8988T (cell line): ENCODE data around the gene KCNJ18.
"Not testable (repeated sequence)": the region's sequence is repeated elsewhere in the genome, so short reads cannot be mapped to it uniquely, and the experiment has no call there.

Experiments
- DNase-seq: peaks from one replicate; pipeline ENCODE4 v3.0.0; 2011

KCNJ18 gene

DNA sequence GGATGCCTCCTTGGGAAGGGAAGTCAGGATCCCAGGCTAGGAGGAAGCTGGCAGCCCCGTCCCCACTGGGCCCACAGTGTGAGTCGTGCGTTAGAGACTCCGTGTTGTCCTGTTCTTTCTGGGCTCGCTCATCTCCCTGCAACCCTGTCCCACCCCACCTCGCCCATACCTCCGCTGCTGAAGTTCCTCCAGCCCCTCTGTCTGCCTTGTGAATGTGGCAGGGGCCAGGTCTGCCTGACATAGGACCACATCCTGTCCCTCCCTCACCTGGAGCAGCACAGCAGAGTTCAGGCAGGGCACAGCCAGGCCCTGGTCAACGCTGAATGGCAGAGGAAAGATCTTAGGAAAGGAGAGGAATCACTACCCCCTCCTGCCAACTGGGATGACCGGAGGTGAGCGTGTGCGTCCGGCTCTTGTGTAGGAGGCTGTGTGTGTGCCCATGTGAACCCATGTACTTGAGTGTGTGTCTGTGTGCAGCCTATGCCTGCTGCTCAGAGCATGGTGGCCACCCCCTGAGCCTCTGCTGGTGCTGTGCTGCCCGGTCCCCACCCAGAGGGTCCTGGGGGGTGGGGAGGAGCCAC lies 12.8 kb downstream of the KCNJ18 start:
- DNase-seq = no peak

DNA sequence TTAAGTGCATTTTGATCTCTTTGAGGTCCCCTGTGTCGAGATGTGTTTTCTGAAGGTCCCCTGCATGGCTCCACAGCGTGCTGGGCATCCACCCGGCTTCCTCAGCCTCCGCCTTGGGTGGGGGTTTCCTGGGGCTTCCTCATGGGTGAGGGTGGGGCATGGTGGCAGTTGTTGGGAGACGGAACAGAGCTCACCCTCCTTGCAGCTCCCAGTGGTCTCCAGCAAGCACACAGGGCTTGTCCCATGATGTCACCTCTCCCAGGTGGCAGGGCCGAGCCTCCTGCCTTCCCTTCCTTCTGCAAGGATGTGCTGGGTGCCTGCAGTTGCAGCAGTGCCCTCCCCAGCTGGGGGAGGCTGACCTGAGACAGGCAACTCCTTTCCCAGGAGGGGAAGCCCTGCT lies 13.4 kb downstream of the KCNJ18 start:
- not testable (repeated sequence) for DNase-seq

DNA sequence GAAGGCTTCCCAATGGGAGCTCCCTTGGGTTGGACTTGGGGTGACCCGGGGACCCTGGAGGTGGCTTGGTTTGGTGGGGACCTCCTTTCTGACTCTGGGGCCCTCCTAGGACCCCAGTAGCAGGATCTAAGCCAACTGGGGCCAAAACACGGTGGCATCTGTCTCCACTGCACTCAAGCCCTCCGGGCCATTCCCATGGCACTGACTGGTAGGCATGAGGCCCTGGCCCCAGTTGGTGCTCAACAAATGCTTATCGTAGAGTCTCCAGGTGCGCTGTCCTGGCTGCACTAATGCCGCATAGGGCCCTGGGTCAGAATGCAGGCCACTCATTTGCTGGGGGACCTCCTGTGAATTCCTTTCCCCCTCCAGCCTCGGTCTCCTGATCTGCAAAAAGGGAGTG lies 14.2 kb downstream of the KCNJ18 start:
- DNase-seq = not testable (repeated sequence)

DNA sequence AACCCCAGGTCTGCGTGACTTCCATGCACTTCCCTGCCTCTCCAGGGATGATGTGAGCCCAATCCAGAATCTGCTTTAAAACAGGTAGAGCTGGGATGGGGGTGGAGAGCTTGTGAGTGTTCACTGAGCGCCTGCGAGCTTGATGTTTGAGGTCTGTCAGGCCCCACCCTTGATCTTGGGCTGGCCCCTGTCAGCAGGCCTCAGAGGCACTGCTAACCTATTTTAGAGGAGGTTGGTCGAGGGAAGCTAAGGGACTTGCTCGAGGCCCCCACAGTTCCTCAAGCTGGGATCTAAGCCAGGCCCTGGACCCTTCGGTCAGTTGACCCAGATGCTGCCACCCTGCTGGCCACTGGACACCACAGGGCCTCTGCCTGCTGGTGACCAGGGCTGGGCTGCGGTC lies 14.8 kb downstream of the KCNJ18 start:
- DNase-seq = not testable (repeated sequence)

DNA sequence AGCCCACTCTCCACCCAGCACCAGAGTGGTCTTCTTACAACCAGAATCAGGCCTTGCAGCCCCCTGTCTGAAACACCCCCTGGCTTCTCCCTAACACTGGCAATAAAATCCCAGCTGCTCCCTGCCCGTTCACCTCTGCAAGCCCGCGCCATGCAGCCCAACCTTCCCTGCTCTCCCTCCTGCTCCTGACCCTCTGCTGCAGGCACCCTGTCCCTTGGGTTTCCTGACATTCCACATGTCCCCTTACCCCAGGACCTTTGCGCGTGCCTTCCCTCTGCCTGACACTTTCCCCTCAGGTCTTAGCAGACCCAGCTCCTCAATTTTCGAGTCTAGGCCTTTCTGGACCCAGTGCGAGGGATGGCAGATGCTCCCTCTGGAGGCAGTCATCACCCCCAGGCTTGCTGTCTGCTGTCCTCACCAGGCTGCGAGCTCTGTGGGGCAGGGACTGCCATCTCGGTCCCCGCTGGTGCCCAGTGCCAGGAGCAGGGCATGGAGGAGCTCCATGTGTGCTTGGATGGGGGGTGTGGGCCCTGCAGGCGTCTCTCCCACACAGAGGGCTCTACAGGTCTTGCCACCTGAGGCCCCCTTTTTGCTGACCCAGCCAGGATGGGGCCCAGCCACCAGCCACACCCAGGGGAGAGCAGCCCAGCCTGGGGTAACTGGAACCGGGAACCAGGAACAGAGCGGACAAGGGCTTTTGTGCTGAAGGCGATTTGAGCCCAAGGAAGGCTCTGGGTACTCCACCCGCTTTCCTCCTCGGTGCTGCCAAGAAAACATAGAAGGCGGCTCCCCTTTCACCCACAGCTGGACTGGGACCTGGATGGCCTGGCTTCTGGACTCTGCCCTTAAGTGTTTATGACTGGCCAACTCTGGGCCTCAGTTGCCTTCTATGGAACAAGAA lies 15.6 kb downstream of the KCNJ18 start:
- not testable (repeated sequence) for DNase-seq

DNA sequence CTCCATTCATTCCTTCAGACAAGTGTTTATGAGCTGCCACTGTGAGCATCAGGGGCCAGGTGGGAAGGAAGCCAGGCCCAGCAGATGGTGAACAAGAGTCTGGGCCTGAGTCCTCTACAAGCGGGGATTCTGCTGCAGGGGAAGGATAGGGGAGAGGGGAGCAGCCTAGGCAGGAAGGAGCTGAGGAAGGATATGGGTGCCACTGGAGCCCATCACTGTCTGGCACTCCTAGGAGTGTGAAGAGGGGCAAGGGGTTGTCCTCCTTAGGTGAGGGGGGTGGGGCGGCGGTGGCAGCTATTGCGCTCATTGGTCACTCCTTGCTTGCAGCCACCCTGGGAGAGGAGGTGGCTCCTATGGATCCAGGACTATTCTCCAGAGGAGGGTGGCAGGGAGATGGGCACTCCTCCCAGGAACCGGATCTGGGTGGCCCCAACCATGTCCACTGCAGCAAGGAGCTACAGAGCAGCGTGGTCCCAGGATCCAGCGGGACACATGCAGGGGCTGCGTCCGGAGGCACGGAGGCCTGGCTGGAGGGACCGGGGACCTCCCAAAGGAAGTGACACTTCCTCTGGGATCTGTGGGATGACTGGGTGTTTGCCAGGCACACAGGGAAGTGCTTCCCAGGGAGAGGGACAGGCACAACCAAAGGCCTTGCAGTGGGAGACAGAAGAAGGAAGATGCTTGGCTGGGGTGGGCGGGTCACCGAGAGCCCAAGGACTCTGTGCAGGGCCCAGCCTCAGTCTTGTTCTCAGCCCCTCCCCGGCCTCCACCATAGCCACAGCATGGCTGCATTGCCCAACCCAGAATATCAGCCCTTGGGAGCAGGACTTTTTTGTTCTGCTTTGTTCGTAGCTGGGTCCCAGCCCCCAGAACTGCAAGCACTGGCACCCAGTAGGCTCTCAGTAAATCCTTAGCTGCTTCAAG lies 16.6 kb downstream of the KCNJ18 start:
- DNase-seq = not testable (repeated sequence)

DNA sequence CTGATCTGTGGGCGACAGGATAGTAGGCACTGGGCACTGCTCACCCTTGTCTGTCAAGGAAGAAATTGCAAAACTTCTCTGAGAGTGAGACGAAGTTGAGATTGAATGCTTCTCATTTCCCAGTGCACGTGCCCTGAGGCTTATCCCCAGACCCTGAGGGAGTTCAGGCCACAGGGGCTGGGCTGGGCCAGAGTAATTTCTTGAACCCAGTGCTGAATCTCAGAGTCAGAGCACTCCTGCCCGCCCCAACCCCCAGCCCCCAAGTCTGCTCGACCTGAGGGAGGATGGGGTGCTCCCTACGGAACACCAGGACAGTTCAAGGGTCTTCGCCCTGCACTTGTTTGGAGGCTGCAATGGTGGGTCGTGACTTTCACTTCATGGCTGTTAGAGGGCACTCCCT lies 17.7 kb downstream of the KCNJ18 start:
- DNase-seq = not testable (repeated sequence)

DNA sequence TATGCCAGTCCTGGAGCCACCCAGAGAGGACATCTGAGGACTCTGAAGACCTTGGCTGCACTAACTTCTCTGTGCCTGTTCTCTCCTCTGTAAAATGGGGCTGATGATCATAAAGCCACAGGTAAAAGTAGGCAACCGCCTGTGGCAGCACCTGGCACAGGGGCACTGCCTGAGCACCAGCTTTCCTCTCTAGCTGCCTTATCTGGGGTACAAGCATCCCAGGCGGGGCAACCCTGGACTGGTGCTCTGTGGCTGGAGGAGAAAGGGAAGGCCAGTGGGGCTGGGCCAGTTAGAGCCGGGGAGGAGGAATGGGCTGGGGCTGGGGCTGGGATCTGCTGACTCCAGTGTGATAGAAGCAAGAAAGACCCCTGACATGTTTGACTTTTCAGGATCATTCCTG lies 18.2 kb downstream of the KCNJ18 start:
- not testable (repeated sequence) for DNase-seq

DNA sequence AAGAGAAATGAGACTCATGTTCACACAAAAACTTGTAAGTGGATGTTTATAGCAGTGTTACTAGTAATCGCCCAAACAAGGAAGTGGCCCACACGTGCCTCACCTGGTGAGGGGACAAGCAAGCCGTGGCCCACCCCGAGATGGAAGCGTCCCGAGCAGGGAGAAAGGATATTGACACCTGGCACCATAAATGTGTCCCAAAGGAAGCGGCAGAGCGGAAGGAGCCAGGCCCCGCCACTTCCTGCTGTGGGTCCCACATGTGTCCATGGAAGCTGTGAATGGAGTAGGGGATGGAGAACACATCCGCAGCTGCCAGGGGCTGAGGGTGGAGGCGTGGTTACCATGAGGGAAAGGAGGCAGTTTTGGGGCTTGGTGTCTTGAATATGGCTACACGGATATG lies 18.9 kb downstream of the KCNJ18 start:
- no peak for DNase-seq

DNA sequence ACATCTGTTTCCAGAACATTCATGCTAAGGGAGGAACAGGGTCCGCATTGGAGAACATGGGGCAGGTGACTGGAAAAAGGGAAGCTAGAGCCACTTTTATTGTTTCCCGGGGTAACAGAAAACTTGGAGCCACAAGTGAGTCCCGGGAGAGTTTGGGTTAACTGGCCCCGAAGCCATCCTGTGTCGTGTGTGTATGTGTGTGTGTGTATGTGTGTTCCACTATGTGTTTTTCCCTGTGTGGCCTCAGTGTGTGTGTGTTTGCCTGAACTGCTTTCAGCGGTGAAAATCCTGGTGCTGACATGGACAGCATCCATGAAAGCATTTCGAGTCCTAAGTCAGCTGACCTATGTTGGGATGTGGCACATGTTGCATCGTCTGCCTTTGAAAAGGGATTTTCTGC lies 20.7 kb downstream of the KCNJ18 start:
- not testable (repeated sequence) for DNase-seq

DNA sequence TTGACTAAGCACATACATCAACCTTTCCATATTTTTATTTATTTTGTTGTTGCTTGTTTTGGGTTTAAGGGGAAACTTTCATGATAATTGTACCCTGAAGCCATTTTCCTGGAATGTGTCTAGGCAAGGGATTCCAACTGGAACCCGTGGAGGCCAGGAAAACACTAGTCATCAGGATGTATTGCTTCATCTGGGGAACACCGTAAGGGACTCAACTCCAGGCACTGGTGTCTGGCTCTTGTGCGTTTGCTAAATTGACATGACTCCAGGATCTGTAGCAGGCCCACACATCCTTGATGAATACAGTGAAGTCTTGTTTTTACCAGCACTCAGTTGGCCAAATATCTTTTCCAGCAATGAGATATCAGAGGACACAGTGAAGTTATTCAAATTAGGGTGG lies 21.3 kb downstream of the KCNJ18 start:
- not testable (repeated sequence) for DNase-seq

DNA sequence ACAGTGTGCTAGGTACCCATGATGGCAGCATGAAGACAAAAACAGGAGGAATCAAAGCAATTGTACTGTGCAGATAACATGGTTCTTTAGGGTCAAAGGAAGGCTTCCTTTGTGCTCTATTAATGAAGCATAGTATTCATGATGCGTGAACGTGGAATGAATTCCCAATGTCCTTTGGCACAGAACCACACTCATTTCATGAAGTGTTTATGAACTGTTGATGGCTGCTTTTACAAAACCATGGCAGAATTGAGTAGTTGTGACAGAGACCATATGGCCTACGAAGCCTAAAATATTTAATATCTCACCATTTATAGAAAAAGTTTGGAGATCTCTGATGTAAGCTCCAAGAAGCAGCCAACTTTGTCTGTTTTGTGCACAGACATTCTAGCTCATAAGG lies 22.4 kb downstream of the KCNJ18 start:
- DNase-seq = not testable (repeated sequence)

DNA sequence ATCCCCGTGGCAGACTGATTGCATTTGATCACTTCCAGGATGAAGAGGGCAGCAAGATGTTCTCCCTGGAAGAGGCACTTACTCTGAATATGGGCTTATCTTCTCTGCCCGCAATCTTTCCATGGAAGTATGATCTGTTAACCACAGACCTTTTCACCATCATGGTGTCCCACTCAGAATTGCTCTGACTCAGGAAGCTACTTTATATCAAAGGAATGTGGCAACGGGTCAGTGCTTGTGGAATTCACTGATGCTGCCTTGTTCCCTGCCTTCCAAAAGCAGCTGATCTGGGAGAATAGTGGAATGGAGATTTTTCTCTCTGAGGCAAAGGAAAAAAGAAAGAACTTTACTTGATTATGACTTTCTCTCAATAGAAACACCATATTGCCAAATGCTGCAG lies 23.6 kb downstream of the KCNJ18 start:
- not testable (repeated sequence) for DNase-seq

DNA sequence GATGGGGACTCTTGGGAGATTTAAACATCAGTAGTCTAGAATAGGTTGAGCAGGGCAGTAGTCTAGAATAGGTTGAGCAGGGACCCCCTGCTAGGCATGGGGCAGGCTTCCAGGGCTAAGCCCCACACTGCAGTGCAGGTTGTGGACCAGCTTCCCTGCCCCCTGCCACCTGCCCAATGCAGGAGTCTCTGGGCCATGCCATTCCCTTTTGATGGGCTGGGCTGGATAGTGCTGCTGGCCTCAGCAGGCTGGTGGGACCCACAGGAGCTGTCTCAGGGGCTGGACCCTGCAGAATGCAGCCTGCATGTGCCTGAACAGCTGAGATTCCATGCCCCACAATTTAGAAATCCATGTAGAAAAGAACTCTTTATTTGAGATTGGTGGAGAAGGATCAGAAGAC lies 26.6 kb downstream of the KCNJ18 start:
- not testable (repeated sequence) for DNase-seq

DNA sequence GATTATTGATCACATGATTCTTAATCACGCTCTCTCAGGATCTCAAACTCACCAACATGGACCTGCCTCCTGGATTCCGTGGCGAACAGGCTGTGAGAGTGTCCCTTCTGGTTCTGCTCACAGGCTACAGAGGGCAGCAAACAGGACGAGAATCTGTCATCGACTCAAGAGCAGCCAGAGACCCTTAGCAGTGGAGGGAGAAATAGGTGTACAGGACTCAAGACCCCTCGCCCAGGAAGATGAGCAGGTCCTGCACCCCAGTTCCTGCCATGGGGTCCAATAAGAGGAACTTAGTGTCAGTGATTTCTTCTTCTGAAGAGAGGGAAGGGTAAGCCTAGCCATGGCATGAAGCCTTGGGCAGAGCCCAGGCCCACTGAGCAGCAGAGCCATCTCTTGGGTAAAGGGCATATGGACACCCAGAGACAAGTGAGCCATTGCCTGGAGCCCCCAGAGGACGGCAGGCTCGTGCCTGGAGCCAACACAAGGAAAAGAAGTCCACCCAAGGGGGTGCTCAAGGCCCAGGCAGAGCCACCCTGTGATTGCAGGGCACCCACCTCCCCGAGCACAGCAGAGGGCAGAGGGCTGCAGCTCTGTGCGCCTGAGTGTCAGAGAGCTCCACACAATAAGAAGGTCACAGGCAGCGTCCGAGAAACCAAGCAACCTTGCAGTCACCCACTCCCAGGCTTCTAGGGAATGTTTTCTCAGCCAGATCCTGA lies 27.3 kb downstream of the KCNJ18 start:
- not testable (repeated sequence) for DNase-seq

DNA sequence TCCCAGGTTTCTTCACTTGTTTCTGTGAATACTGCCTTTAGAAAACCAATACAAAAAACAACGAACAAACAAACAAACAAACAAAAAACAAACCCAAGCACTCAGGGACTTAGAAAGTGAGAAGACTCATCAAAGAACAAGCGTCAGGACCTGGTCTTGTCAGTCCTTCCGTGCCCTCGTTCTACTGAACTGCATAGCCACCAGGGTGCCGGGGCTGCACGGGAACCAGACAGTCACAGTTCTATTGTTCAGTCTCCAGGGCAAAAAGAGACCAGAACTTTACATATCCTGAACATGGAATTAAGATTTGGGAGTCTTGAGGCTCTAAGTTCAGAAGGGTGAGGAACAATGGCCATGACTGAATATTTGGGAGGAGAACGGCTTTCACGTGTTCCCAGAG lies 28.2 kb downstream of the KCNJ18 start:
- not testable (repeated sequence) for DNase-seq

DNA sequence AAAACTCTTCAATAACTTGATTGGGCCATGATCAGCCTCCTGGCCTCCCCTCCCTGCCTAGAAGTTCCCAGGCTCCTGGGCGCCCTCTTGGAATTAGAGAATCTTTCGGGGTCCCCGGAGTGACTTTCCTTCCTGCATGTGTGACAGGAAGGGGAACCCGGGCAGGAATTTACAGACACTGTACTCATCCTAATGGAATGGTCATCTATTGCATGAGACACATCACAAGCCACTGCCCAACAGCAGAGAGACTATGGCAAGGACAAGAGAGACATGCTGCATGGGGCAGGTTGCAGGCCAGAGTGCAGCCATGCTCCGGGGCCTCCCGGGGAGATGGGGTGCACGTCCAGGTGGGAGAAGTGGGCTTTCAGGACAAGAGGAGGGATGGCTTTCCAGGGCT lies 29.9 kb downstream of the KCNJ18 start:
- not testable (repeated sequence) for DNase-seq

DNA sequence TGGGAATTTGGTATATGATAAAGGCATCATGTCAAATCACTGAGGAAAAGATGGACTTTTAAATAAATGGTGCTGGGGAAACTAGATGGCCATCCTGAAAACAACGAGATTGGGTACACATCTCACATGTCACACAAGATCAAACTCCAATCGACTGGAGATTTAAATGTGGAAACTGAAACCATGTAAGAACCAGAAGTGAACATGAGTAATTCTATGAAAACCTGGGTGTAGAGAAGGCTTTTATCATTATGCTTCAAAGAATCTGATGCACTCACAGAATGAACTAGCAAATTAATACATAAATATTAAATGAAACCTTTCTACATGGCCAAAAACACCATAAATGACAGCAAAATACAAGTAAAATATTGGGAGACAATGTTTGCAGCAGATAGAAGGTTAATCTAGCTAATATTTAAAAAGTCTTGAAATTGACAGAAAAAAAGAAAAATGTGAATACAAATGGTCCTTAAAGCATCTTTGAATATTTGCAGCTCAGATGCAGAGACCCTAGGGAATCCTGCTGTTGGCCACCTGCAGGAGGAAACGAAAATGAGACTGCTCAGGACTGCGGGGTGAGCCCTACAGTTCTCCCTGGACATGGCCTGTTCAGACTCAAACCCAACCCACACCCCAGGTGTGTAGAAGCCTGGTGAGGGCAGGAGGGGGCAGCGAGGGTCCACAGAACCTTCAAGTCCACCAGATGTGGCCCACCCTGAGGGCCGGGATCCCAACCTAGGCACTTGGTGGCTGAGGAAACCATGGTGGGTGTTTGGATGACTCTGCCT lies 32.1 kb downstream of the KCNJ18 start:
- DNase-seq = not testable (repeated sequence)

DNA sequence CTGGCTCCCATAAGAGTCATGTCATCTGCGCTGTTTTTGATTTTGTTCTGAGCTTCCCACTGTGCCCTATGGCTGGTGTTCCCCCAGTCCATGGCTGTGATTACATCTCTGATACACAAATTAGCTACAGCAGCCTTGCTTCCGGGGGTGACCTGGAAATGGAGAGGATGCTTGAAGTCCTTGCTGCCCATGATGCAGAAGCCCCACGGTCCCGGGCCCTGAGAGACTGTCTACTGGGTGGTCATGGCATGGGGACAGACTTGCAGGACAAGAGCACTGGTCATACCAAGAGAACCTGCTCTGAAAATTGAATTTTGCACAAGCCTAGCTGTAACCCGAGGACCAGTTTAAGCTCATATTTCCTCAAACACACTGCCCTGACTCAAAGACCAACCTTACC lies 38.8 kb downstream of the KCNJ18 start:
- DNase-seq = not testable (repeated sequence)

DNA sequence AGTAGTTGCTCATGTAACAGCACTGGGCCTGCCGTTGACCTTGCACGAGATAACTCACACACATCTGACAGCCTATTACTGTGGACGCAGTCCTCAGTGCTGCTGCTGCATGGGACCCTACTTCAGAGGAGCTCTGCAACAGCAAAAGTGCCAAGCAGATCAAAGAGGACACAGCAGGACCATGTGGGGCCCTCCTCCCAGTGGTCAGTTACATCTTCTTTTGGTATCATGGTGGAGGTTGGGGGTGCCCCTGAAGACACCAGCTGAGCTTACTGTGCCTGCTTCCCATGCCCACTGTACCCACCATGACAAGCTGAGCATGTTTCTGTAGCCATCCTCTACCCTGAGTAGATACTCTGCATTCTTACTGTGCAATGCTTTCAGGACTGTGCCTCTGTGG lies 41.6 kb downstream of the KCNJ18 start:
- not testable (repeated sequence) for DNase-seq

DNA sequence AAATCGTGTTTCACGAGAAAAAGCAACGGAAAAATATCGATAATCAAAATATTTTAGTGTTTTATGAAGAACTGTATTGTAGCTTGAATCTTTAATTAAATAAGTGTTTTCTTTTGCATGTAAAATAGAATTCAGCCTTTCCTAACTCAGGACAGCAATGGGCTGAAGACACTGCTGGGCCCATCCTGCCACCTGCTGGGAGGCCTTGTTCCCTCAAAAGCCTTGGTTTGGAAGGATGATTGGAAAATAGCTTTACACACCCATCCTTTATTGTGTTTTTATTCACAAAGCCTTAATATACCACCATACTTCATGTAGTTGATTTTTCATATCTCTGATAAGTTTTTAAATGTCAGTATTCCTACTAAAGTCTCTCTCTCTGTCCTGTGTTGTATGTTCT lies 43.5 kb downstream of the KCNJ18 start:
- not testable (repeated sequence) for DNase-seq
